Epithelial cell of esophagus (primary cell): ENCODE data around the gene IQSEC3.
A peak's percentile ranks its signal among the peaks of the same experiment; 100 is the strongest.

Source experiments
- DNase-seq: peaks from one replicate; pipeline ENCODE4 v3.0.0; 2010; ENCODE audit warnings: low read depth
- H3K4me3 ChIP-seq: 2 replicates; pipeline ENCODE4 v1.5.1; 2011; ENCODE audit warnings: mild to moderate bottlenecking, low read length, control low read depth
- TF ChIP-seq, protein P1 (sequence below): IDR thresholded peaks from 2 replicates; pipeline ENCODE4 v1.5.1; 2011; ENCODE audit warnings: low read depth, mild to moderate bottlenecking, low read length, control low read depth, inconsistent platforms; ENCODE audit not compliant: insufficient read depth; ENCODE audit errors: missing control alignments

Gene IQSEC3

GRCh38 chr12:202081-202731 lies 135.6 kb downstream of the IQSEC3 start:
- TF ChIP-seq, protein P1, sequence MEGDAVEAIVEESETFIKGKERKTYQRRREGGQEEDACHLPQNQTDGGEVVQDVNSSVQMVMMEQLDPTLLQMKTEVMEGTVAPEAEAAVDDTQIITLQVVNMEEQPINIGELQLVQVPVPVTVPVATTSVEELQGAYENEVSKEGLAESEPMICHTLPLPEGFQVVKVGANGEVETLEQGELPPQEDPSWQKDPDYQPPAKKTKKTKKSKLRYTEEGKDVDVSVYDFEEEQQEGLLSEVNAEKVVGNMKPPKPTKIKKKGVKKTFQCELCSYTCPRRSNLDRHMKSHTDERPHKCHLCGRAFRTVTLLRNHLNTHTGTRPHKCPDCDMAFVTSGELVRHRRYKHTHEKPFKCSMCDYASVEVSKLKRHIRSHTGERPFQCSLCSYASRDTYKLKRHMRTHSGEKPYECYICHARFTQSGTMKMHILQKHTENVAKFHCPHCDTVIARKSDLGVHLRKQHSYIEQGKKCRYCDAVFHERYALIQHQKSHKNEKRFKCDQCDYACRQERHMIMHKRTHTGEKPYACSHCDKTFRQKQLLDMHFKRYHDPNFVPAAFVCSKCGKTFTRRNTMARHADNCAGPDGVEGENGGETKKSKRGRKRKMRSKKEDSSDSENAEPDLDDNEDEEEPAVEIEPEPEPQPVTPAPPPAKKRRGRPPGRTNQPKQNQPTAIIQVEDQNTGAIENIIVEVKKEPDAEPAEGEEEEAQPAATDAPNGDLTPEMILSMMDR, result no peak
- no peak overlapping the region for H3K4me3 ChIP-seq
- DNase-seq, result peak; percentile 10

- TF ChIP-seq, protein P1, result no peak
- H3K4me3 ChIP-seq, result no peak overlapping the region
- no peak for DNase-seq
Measured at GRCh38 chr12:203074-203461, 136.5 kb downstream of the IQSEC3 start.

DNA sequence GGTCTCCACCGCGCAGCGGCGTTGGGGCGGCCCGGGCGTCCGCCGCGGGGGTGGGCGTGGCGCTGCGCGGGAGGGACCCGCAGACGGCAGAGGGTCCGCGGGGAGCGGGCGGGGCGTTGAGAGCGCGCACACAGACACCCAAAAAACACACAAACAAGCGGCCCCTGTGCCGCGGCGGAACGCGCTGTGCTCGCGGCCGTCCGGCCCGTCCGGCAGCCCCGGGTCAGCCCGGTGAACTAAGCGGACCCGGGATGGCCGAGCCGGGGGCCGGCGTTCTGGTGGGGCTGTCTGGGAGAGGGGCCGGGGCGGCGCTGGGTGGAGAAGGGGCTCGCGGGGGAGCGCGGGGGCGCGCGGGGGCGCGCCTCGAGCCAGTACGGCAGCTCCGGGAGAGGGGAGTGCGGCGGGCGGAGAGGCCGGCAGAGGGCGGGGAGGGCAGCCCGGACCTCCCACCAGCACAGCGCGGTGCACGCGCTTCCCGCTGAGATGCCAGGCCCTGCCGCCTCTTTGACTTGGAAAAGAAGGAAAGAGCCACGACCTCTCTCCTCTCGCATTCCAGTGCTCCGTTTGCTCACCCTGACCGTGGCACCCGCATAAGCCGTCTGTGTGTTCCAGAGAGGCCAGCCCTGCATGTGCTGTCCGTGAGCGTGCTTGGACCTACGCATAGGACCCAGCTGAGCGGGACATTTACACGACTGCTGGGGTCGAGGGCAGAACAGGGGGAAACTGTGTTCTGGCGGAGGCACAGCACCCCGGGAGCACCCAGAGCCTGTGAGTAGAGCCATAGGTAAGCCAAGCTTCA lies 137.1 kb downstream of the IQSEC3 start:
- no peak overlapping the region for H3K4me3 ChIP-seq
- TF ChIP-seq, protein P1, result no peak
- no peak for DNase-seq

DNA sequence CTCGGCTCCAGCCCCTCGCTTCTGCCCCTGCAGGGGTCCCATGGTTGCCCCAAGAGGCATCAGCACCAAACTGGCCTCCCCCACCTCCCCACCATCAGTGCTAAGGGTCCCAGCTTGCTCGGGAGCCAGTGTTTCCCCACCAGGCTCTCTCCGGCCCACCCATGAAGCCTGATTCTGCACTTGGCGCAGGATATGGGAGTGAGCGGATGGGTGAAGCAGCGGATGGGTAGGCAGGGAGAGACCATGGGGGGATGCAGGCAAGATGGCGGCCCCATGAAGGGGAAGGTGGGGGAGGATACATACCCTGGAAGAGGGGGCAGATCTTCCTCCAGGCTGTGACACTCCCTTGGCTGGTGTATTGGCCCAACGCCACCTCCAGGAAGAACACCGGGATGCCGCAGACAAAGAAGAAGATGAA lies 137.7 kb downstream of the IQSEC3 start:
- TF ChIP-seq, protein P1, result no peak
- no peak overlapping the region for H3K4me3 ChIP-seq
- DNase-seq, result no peak

DNA sequence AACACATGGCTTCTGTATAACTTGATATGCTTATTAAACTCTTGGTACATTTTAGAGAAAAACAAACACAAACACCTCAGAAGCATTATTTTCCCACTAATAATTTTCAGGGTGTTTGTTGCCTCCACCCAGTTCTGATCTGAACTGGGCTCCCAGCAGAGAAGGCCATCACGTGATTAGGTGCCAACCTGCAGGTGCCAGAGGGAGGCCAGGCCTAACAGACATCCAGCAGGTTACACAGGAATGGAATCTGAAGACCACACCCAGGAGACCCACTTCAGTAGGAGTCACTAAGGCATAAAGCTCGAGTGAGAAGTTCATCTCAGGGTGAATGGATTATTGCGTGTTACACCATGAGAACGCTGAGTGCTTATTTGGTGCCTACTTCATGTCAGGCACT lies 138.5 kb downstream of the IQSEC3 start:
- DNase-seq, result no peak
- TF ChIP-seq, protein P1, result no peak
- no peak overlapping the region for H3K4me3 ChIP-seq

DNA sequence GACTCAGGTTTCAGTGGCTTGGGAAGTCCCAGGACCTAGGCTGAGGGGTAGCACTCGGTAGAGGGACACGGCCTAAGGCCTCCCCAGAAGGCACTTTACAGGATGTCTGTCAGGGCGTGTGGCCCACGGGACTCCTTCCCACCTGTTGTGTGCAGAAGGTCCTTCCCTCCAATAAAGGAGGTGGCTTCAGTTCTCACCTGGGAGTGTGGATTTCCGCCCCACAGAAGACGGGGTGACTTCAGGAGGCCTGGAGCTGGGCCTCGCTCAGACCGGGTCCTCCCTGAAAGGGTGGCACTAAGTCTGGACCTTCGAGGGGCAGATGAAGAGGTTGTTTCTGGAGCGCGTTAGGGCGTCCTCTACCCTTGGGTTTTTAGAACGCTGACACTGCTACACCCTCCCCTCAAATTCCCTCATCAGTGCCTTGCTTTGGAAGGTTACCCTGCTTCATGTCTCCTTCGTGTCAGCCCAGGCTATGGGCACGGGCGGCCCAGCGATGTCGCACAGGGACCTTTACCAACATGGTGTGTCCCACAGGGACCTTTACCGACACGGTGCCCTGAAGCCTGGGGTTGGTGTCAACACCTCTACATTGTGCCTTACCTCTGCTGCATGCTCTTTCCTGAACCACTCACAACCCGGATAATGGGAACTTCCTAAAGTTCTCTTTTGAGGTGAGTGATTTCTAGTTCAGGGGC lies 140.3 kb downstream of the IQSEC3 start:
- DNase-seq, result no peak
- TF ChIP-seq, protein P1, result no peak
- H3K4me3 ChIP-seq, result no peak overlapping the region
